GM12874 (cell line): Measurements from ENCODE around the gene MMRN2.

Experiments used
- TF ChIP-seq, protein P1 (sequence below): IDR thresholded peaks from 2 replicates; pipeline ENCODE4 v1.5.1; 2011; ENCODE audit warnings: low read depth, mild to moderate bottlenecking, control low read depth, low read length, moderate library complexity; ENCODE audit not compliant: insufficient read depth

Gene MMRN2

DNA sequence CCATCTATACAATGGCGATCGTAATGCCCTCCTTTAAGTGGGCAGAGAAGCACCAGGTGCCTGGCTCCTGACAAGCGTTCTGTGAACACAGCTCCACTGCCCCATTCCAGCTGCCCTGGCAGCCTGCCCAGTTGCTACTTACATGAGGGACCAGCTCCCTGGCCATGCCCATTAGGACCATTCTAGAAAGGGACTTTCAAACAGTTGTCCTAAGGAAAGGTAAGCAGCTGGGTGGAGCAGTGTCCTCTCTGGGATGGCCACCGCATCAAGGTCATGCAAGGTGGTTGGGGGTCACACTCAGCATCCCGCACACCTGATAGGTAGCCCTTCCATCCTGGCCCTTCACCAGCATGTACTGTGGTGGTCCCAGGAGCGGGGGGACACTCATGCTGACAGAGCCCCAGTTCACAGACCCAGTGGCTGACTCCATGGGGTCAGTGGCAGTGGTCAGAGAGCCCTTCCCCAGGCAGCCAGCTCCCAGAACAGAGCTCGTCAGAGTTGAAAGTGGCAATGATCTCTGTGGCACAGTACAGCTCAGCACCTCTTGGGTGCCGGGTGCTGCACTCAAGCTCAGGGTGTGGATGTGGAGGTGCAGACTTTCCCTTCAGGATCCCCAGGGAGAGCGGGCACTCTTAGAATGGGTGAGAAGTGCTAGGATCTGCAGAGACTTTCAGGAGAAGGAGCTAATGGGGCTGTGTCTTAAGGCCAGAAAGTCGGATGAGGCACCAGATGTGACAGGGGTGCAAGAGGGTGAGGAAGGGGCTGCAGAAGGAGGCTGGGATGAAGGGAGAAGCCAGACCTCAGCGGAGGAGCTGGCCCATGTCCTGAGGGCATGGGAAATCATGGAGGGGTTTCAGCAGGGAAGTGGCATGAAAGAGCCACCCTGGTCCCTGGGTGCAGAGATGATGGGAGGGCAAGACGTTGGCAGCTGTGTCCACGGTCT lies 10.9 kb downstream of the MMRN2 start:
- TF ChIP-seq, protein P1, sequence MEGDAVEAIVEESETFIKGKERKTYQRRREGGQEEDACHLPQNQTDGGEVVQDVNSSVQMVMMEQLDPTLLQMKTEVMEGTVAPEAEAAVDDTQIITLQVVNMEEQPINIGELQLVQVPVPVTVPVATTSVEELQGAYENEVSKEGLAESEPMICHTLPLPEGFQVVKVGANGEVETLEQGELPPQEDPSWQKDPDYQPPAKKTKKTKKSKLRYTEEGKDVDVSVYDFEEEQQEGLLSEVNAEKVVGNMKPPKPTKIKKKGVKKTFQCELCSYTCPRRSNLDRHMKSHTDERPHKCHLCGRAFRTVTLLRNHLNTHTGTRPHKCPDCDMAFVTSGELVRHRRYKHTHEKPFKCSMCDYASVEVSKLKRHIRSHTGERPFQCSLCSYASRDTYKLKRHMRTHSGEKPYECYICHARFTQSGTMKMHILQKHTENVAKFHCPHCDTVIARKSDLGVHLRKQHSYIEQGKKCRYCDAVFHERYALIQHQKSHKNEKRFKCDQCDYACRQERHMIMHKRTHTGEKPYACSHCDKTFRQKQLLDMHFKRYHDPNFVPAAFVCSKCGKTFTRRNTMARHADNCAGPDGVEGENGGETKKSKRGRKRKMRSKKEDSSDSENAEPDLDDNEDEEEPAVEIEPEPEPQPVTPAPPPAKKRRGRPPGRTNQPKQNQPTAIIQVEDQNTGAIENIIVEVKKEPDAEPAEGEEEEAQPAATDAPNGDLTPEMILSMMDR, result no peak

DNA sequence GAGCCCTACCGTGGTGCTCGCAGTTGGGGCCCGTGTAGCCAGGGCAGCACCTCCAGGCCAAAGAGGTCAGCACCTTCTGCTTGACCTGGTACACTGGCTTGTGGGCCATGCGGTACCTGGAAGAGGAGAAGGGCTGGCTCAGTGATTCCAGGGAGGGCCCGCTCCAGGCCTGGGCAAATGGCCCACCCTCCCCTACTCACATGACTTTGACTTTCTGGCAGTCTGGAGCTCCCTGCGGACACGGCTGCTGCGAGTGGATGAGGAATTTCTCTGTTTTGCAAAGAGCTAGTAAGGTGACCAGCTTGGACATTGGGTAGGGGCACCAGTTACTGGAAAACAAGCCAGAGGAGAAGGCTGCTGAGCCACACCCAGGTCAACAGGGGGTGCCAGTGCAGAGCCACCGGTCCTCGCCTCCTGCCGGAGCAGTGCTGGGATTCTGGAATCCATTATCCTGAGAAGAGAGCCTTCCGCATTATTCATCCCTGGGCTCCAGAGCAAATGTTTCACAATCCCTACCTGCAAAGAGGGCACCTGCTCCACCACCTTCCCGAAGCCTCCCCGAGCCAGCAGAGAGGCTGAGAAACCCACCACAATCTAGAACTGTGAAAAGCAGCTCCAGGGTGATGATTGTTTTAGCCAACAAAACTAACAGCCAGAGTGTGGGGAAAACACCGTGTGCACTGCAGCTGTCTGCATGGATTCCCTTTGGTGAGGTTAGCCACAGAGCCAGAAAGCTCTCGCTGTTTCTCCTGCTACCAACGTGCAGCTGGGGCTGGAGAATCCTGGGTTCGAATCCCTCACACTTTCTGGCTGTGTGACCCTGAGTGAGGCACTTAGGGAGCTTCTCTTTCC lies 11.8 kb downstream of the MMRN2 start:
- TF ChIP-seq, protein P1, result no peak

DNA sequence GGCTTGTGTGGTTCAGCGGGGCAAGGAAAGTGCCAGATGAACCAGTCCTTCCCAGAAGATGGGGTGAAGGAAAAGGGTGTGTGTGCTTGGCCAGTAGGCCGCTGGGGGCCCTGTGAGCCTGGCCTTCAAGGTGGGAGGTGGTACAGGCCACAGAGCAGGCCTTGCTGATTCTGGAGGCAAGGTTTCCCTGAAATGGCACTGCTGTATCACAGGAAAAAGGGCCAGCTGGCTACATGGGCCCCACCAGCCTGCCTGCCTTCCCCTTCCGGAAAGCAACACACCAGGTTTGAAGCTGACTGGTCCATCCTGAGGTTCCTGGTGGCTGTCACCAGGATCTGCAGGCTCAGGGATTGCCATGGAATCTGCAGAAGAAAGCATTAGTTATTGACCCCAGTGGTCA lies 12.5 kb downstream of the MMRN2 start:
- TF ChIP-seq, protein P1, result no peak

DNA sequence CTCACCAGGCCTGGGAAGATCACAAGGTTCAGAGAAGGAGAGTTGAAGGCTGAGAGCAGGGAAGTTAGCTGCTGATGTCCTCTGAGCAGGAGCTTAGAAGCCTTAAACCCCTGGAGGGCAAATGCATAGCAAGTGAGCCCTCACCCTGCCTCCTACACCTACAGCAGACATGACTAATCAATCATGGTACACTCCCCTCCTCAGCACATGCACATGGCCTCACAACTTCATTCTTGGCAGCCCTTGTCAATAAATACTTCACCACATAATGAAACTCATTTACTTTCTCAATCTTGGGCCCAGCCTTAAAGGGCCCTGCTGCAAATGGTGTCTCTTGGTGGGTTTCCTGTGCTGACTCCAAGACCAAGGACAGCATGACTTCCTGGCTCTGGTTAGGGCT lies 12.9 kb downstream of the MMRN2 start:
- TF ChIP-seq, protein P1, result no peak

DNA sequence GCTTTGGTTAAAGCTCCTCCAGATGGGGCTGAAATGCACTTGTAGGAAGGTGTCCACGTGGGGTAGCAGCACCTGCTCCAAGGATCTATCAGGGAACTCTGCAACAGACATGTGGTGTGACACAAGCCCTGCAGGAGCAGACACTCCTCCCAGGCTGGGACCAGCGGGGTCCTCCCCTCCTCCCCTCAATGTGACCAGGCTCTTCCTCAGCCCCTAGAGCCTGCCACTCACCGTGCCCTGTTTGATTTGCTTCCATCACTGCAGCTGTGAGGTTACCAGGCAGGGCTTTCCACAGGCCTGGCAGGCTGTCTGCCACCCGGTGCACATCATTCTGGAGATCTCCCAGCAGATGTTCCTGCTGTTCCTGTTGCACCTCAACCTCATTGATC lies 13.4 kb downstream of the MMRN2 start:
- TF ChIP-seq, protein P1, result no peak

DNA sequence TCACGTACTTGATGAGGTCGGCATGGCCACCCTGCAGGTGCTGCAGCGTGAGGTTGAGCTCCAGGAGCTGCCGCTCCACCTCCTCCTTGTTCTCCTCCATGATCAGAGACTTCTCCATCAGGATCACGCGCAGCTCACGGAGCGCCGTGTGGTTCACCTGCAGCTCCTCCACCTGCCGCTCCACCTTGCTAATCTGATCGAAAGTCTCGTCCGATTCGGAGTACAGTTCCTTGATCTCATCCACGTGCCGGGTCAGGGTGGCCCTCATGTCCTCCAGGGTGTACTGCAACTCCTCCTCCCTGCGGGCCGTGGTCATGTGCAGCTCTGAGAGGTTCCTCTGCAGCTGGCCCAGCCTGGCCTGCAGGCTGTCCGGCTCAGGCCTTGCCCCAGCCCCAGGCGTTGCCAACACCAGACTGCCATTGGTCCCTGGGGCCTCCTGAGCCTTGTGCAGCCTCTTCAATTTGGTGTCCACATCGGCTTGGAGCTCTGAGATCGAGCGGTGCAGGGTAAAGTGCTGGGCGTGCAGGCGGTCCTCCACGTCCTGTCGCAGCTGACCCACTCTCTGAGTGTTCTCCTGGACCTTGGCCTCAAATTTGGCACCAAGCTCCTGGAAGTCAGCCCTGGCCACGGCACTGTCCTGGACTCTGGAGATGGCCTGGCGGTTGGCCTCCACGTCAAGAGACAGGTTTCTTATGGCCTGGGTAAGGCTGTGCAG lies 13.9 kb downstream of the MMRN2 start:
- TF ChIP-seq, protein P1, result no peak
